HG02981 (cell line): ENCODE measurements around the gene OSBP2.

Experiments
- ATAC-seq: cut with Tn5 transposase; IDR thresholded peaks from one replicate; pipeline ENCODE4 v1.9.1; 2021; ENCODE audit warnings: mild to moderate bottlenecking, moderate library complexity; ENCODE audit not compliant: unreplicated experiment

OSBP2 gene

GRCh38 chr22:30930228-30930627, 235.6 kb downstream of the OSBP2 start:
- no peak for ATAC-seq

DNA sequence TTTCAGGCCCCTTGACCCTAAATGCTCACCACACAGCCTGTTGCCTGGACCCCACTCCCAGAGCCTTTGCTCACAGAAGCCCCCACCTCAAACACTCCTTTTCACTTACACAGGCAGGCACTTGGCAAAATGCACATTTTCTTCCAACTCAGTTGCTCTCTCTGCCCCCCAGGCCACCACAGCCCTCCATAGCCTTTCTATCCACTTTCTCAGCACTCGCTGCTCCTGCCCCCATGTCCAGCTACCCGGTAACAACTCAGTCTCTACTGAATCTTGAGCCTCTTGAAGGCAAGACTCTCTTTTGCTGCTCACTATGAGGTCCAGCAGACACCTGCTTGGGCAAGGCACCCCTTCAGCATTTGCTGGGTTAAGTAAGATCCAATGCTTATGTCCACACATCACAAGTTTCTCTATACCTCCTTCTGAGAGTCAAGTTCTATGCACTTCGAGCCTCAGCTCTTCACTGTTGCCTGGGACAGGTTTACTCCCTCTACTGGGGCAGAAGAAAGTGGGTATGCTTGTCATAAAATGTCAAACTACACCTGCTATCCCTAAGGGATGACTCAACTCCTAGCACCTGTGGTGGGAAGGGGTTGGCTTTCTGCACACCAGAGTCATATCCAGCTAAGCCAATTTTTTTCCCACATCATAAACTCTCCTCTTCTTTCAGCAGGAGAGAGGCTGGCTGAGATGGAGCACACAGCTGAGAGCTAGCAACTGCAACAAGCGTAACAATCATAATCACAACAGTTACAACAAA, 237.0 kb downstream of the OSBP2 start:
- ATAC-seq = no peak

GRCh38 chr22:30932661-30933060, 238.0 kb downstream of the OSBP2 start:
- ATAC-seq = no peak

- no peak for ATAC-seq
These were observed 238.8 kb downstream of the OSBP2 start for GRCh38 chr22:30933457-30933856.

- ATAC-seq = no peak
These were observed 239.4 kb downstream of the OSBP2 start for GRCh38 chr22:30934053-30934452.

DNA sequence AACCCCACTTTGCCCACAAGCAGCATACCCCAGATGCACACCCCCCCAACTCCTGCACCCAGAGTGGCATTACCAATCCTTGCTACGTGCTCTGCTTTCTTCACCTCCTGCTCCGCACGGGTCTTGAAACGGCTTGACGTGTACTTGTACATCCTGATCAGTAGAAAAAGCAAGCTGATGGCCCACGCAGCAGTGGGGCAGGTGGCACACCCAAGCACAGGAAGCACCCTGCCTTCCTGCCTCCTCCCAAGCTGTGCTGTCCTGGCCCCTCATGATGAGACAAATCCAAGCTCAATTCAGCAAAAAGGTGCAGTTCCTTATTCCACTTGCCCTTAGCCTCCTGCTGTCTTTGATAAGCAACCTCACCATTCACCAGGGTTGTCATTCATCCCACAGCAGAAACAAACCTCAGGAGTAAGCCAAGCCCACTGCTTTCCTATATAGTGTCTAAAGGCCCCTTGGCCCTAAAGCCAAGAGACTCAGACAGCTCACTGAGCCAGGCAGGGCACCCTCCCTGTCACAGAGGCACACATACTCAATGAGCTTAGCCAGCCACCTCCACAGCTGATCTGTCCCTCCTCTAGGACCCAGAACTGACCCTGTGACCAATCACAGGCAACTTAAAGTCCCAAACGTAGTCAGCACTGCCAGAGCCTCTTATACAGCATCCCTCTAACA, 246.2 kb downstream of the OSBP2 start:
- no peak for ATAC-seq

DNA sequence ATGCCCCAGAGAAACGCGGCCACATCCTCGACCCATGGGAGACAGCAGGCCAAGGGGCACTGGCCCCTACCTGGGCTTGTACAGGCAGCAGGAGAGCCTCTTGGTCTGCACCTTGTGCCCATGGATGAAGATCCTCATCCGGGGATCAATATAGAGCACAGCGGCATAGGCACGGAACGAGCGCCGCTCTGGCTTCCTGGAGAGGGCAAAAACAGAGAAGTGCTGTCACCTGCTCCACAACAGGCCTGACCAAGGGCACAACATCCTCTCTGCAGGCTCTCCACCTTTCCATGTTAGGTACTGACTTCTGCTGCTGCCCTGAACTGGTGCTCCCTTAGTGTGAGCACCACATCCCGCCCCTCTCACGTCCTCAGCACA, 246.7 kb downstream of the OSBP2 start:
- no peak for ATAC-seq

GRCh38 chr22:30943368-30943767, 248.7 kb downstream of the OSBP2 start:
- no peak for ATAC-seq

GRCh38 chr22:30944986-30945385, 250.3 kb downstream of the OSBP2 start:
- ATAC-seq = no peak

DNA sequence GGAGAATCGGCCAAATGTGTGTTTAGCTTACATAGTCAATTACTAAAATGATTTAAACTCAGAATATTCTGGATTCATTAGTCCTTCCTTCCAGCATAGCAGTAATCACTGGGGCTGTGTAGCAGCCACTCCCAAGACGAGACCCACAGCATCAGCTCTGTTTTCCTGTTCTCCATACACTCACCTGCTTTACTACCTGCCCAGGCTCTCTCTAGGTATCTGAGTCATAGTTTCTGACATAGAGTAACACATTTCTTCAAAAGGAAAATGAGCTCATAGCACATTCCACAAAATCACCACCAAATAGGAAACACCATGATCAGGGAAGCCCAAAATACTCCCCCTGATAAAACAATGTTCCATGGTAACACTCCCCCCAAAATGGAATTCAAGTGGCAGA, 251.0 kb downstream of the OSBP2 start:
- no peak for ATAC-seq

GRCh38 chr22:30946354-30946753, 251.7 kb downstream of the OSBP2 start:
- ATAC-seq = no peak

DNA sequence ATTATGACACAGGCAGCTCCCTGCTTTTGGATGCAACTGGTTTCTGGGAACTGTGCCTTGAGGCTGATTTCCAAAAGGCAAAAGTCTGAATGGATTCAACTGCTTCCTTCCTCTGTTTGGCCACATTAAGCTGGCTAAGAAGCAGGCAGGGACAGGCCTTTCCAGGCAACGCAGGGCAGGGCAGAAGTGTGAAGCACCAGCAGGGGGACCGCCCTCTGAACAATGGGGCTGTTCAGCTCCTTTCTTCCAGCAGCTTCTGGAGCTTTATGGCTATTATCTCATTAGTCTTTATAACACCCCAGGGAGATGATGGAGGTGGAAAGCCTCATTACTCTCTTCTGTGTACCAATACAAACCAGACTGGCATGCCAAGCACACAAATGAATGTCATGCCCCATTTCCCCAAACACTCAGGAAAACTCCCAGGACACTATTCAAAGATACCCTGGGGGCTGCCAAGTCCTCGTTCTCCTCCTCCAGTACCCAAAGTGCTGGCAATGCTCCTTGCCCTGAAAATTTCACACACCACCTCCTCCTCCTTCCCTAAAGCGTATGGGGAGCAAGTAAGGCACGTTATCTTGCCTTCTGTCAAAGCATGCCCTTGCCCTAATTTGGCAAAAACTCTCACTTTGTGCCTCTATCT, 252.6 kb downstream of the OSBP2 start:
- ATAC-seq = no peak

DNA sequence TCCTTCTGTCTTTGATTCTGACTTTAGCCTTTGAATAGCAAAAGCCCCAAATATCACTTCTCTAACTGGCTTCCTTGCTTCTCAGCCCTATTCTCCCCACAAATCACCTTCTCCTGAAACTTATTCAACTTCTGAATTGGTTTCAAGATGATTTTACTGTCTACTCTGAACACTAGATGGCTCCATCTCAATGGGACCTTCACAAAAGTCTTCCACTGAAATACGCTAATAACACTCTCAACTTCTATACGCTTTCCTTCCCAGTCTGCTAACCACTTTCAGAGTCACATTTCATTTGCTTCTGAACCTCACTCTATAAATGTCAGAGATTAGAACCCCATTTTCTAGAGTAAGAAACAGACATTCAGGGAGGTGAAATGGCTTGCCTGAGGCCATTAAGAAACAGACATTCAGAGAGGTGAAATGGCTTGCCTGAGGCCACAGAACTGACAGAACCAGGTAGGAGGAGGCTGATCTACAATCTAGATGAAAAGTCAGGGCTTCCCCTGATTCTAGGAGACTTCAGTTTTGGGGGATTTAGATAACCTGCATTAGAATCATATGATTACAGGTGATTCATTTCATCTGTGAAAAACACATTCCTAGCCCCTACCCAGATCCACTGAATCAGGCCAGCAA, 253.3 kb downstream of the OSBP2 start:
- no peak for ATAC-seq

DNA sequence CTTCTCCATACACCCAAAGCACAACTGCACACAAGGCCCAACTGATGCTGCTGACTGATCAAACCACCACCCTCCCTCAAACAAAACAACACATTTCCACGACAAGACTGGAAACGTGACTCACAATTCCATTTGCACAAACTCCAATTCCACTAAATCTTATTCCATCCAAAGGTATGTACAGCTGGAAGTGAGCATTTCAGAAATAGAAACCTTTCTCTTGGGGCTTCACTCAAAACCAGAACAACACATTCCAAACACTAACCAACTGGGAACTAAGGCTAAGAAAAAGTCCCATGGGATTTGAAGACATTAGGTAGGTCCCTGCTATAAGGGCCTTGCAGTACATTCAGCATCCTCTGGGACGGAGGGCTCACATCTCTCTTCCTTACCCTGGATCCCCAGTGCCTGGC, 254.3 kb downstream of the OSBP2 start:
- ATAC-seq = no peak

DNA sequence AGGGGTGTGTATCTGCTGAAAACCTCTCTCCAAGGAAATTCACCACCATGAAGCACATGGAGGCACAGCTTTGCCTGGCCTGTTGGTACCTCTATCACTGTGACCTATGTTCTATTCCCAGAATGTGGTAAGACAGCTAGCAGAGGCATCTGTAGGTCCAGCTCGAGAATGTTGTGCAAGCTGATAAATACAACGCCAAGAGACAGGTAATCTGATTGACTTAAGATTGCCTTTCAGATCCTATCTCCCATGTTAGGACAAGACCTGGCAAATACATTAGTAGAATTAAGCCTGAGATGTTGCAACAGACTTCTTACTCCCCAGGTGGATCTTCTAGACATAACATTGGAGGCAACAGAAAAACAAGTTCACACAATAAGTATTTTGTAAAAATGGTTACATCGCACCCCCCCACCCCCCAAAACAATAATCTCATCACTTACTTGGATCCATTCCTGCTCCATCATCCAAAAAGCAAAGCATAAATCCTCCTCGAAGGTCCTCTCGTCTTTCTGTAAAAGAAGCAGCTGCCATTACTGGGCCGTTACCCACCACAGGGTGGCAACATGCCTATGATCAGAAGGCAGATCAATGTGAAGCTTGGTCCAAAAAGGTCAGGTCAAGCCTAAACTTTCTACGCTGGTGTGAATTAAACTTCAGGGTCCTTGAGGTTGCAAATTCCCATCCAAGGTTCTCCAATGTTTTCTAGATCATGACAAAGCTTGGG, 255.4 kb downstream of the OSBP2 start:
- ATAC-seq = no peak

- no peak for ATAC-seq
These were observed 258.5 kb downstream of the OSBP2 start for GRCh38 chr22:30953206-30953605.

DNA sequence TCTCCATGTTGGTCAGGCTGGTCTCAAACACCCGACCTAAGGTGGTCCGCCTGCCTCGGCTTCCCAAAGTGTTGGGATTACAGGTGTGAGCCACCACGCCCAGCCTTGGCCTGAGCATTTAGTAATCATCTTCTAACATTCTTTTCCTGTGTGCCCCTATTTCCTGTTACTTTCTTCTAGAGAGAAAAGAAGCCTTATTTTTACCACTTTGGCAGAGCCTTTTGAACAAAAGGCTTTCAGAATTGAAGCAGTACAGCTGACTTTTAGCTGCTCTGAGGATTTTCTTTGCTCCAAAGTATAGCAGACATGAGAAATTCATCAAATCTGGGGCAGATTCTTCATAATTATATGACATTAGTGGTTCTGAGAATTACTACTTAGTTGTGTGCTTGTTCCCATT, 260.5 kb downstream of the OSBP2 start:
- ATAC-seq = no peak
